ENCODE measurements around the gene IMPDH2. TPM values are rescaled to one million over a fixed set of nuclear protein-coding genes. Genes with fewer than 3 reads are reported as not detected.

Gene IMPDH2
- 100 TPM for total RNA-seq (ENCODE audit: unreplicated experiment)
- long read RNA-seq, transcript IMPDH2-201 (14 exons, 1,643 nt) = major isoform, 114 of 129 reads
- long read RNA-seq, partial matches to known transcripts = 0 of 129 reads
- long read RNA-seq, other reads (novel, unspliced or antisense) = 15 of 129 reads

DNA sequence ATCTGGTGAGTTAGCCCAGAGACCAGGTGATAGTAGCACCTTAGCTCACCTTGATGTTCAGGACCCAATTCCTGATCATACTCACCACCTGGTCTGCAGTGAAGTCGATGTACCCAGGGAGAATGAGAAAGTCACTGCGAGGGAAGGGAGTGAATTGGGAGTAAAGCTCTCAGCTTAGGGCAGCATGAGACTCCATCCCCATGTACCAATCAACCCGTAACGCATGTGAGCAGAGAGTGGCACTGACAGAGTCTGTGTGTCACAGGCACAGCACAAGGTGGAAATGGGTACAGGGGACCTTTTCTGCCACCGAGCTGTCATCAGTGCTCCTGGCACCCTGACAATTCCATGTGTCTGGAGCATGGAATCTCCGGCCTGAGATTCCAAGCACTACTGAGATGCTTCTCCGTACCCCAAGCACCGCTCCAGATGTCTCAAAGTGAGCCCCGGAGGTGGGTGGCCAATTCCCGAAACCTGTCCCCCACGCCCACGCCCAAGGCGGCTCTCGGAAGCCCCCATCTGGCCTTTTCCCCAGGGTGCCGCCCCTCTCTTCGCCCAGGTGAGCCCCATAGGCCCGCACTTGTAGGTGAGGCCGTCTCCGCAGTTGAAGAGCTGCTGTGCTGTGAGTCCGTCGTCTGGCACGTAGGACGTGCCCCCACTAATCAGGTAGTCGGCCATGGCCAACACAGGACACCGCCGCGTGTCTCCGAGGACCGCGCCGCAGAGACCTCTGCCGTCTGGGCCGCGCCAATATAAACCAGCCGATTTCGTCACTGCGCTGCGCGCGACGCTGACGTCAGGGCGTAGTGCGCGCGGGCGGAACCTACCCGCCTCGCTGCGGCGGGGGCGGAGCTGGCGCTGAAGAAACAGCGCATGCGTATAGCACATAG is at the start of gene IMPDH2:
TSS of gene IMPDH2 (minus strand) at position 726 of the 890 bp plus-strand sequence. CDS start at position 678, 48 bp downstream.
- Mint-ChIP-seq H3K4me3 (ENCODE audit: unreplicated experiment) (peak within 1 kb of the TSS; percentile 95), H3K36me3 (ENCODE audit: unreplicated experiment) (peaks cover 5% of the 10 kb centered on the region), H3K9me3 (ENCODE audit: unreplicated experiment) (peaks cover 11% of the 10 kb centered on the region), H3K27me3 (ENCODE audit: unreplicated experiment) (peaks cover 15% of the 10 kb centered on the region), H3K27ac (ENCODE audit: unreplicated experiment) (peak within 1 kb of the TSS; percentile 88), H3K4me1 (ENCODE audit: low read depth, unreplicated experiment) (peaks cover 8% of the 10 kb centered on the region)
- TF ChIP-seq, protein P1, sequence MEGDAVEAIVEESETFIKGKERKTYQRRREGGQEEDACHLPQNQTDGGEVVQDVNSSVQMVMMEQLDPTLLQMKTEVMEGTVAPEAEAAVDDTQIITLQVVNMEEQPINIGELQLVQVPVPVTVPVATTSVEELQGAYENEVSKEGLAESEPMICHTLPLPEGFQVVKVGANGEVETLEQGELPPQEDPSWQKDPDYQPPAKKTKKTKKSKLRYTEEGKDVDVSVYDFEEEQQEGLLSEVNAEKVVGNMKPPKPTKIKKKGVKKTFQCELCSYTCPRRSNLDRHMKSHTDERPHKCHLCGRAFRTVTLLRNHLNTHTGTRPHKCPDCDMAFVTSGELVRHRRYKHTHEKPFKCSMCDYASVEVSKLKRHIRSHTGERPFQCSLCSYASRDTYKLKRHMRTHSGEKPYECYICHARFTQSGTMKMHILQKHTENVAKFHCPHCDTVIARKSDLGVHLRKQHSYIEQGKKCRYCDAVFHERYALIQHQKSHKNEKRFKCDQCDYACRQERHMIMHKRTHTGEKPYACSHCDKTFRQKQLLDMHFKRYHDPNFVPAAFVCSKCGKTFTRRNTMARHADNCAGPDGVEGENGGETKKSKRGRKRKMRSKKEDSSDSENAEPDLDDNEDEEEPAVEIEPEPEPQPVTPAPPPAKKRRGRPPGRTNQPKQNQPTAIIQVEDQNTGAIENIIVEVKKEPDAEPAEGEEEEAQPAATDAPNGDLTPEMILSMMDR (IDR thresholded peaks at IDR 0.05; ENCODE audit: partially characterized antibody, unreplicated experiment) = no peak
- peak; percentile 94 for DNase-seq

DNA sequence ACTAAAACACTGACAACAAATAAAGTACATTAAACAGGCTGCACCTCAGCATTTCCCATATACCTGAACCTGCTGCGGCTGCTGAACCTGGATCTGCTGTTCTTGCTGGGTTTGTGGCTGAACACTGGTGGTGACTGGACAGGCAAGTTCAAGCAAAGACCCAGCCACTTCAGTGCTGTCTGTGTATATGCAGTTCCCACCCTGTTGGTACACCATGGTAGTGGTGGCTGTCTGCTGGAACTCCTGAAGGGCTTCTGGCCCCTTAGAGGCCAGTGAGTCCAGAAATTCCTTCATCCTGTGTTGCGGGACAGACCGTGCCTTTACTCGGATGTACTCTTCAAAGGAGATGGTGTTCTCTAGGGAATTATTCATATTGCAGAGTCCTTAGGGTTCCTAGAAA is 47.4 kb upstream of the IMPDH2 start:
- DNase-seq = no peak
- Mint-ChIP-seq H3K36me3 (ENCODE audit: unreplicated experiment) (no peaks in the 10 kb centered on the region), H3K4me1 (ENCODE audit: low read depth, unreplicated experiment) (peaks cover 2% of the 10 kb centered on the region), H3K27me3 (ENCODE audit: unreplicated experiment) (no peaks in the 10 kb centered on the region), H3K9me3 (ENCODE audit: unreplicated experiment) (no peaks in the 10 kb centered on the region), H3K27ac (ENCODE audit: unreplicated experiment) (no peak overlapping the region), H3K4me3 (ENCODE audit: unreplicated experiment) (no peak overlapping the region)
- TF ChIP-seq, protein P1 (IDR thresholded peaks at IDR 0.05; ENCODE audit: partially characterized antibody, unreplicated experiment) = no peak

DNA sequence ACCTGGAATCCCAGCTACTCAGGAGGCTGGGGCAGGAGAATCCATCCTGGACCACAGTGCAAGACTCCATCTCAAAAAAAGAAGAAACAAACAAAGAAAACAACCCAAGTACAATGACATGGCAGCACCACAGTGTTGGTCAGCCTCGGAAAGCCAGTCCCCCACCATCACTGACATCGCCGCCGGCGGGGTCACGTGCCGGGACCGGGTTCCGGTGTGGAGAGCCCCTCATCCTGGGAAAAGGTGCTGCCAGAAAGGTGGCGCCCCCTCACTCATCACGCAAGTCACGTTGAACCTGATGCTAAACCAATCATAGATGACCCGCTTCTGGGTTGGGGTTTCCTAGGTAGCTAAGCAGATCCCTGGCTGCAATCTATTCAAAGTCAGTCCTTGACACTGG is 46.9 kb upstream of the IMPDH2 start:
- no peak for DNase-seq
- no peaks in the 10 kb centered on the region for H3K27me3 Mint-ChIP-seq (ENCODE audit: unreplicated experiment)
- H3K9me3 Mint-ChIP-seq (ENCODE audit: unreplicated experiment) = no peaks in the 10 kb centered on the region
- H3K4me3 Mint-ChIP-seq (ENCODE audit: unreplicated experiment) = no peak overlapping the region
- TF ChIP-seq, protein P1 (IDR thresholded peaks at IDR 0.05; ENCODE audit: partially characterized antibody, unreplicated experiment) = no peak
- no peak overlapping the region for H3K27ac Mint-ChIP-seq (ENCODE audit: unreplicated experiment)
- no peaks in the 10 kb centered on the region for H3K36me3 Mint-ChIP-seq (ENCODE audit: unreplicated experiment)
- H3K4me1 Mint-ChIP-seq (ENCODE audit: low read depth, unreplicated experiment) = peaks cover 2% of the 10 kb centered on the region

DNA sequence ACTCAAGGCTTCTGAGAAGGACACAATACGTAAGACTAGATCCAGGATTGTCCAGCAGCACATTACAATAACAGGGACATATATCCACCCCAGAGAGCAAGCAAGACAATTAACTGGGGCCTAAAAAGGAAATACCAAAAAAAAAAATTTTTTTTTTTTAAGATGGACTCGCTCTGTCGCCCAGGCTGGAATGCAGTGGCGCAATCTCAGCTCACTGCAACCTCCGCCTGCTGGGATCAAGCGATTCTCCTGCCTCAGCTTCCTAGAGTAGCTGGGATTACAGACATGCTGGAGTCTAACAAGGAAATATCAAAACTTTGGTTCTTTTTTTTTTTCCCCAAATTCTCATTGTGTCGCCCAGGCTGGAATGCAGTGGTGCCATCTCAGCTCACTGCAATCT is 28.8 kb upstream of the IMPDH2 start:
- Mint-ChIP-seq H3K4me3 (ENCODE audit: unreplicated experiment) (no peak overlapping the region), H3K27ac (ENCODE audit: unreplicated experiment) (no peak overlapping the region), H3K36me3 (ENCODE audit: unreplicated experiment) (no peaks in the 10 kb centered on the region)

More for the DNA sequence above, 28.8 kb upstream of the IMPDH2 start:
- no peaks in the 10 kb centered on the region for H3K9me3 Mint-ChIP-seq (ENCODE audit: unreplicated experiment)
- H3K4me1 Mint-ChIP-seq (ENCODE audit: low read depth, unreplicated experiment) = no peaks in the 10 kb centered on the region
- no peak for DNase-seq
- TF ChIP-seq, protein P1 (IDR thresholded peaks at IDR 0.05; ENCODE audit: partially characterized antibody, unreplicated experiment) = no peak
- H3K27me3 Mint-ChIP-seq (ENCODE audit: unreplicated experiment) = no peaks in the 10 kb centered on the region

Data from glutamatergic neuron (in vitro differentiated cells).